Right atrium auricular region (tissue), 2 donors: ENCODE results near the gene BTF3. TPM values are rescaled to one million over a fixed set of nuclear protein-coding genes. Genes with fewer than 3 reads are reported as not detected.

Experiments used
- DNase-seq: peaks from one replicate; pipeline ENCODE4 v3.0.0-alpha.2; 2019; ENCODE audit warnings: low spot score
- H3K27ac ChIP-seq, 2 donors: fragments of 200-600 bp; sonication (generic); 1 replicate in 1 of 2; 2 replicates in 1 of 2; pipeline ENCODE4 v1.5.1; 2016 to 2019
- H3K27me3 ChIP-seq, 2 donors: fragments of 200-600 bp; sonication (generic); one replicate each; pipeline versions ENCODE4 v1.5.1 to v1.6.0; 2017 to 2019
- H3K36me3 ChIP-seq: fragments of 200-600 bp; sonication (generic); one replicate; pipeline ENCODE4 v1.5.1; 2016
- H3K4me1 ChIP-seq, 2 donors: fragments of 200-600 bp; sonication (generic); one replicate each; pipeline versions ENCODE4 v1.5.1 to v1.6.0; 2017 to 2019
- H3K4me3 ChIP-seq, 2 donors: fragments of 200-600 bp; sonication (generic); 1 replicate in 1 of 2; 2 replicates in 1 of 2; pipeline ENCODE4 v1.5.1; 2017 to 2019; ENCODE audit warnings: mild to moderate bottlenecking in 1 of 2, moderate library complexity in 1 of 2
- H3K9me3 ChIP-seq, 2 donors: fragments of 200-600 bp; sonication (generic); one replicate each; pipeline ENCODE4 v1.5.1; 2019
- total RNA-seq, 2 donors: library from RNA; depleted of rRNA; stranded (reverse); fragments of >200 nt; gene quantifications; one replicate each; pipeline ENCODE4 v1.1.0, GENCODE V29; 2016
- TF ChIP-seq, protein P1 (sequence below), 2 donors: fragments of 200-600 bp; sonication (generic); IDR thresholded peaks; one replicate each; pipeline ENCODE4 v1.5.1; 2019; ENCODE audit warnings: antibody characterized with exemption in 2 of 2

Gene BTF3
- total RNA-seq, 2 donors from 2014 or later, result 409 to 434 TPM

DNA sequence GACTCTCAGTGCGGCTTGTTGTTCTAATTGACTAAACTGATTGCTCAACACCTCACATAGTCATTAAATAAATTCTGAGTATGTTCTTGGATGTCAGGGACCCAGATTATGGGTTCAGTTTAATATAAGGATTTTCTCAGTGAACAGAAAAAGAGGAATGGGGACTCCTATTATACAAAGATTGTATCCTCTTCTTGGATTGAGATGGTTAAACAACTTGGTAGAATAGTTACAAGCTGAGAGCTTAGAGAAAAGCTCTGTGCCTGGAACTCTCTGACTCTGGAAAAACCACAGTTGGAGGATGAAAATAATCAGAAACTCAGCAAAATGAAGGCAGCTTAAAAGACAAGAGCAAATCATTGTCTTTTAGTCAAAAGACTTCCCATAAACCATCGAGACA, 36.7 kb downstream of the BTF3 start:
- TF ChIP-seq, protein P1, sequence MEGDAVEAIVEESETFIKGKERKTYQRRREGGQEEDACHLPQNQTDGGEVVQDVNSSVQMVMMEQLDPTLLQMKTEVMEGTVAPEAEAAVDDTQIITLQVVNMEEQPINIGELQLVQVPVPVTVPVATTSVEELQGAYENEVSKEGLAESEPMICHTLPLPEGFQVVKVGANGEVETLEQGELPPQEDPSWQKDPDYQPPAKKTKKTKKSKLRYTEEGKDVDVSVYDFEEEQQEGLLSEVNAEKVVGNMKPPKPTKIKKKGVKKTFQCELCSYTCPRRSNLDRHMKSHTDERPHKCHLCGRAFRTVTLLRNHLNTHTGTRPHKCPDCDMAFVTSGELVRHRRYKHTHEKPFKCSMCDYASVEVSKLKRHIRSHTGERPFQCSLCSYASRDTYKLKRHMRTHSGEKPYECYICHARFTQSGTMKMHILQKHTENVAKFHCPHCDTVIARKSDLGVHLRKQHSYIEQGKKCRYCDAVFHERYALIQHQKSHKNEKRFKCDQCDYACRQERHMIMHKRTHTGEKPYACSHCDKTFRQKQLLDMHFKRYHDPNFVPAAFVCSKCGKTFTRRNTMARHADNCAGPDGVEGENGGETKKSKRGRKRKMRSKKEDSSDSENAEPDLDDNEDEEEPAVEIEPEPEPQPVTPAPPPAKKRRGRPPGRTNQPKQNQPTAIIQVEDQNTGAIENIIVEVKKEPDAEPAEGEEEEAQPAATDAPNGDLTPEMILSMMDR (IDR thresholded peaks at IDR 0.05), result no peak
- no peaks in the 10 kb centered on the region for H3K9me3 ChIP-seq
- H3K36me3 ChIP-seq, result no peaks in the 10 kb centered on the region
- no peak overlapping the region for H3K27ac ChIP-seq
- no peak for DNase-seq
- H3K27me3 ChIP-seq, result no peaks in the 10 kb centered on the region
- no peaks in the 10 kb centered on the region for H3K4me1 ChIP-seq
- no peak overlapping the region for H3K4me3 ChIP-seq

DNA sequence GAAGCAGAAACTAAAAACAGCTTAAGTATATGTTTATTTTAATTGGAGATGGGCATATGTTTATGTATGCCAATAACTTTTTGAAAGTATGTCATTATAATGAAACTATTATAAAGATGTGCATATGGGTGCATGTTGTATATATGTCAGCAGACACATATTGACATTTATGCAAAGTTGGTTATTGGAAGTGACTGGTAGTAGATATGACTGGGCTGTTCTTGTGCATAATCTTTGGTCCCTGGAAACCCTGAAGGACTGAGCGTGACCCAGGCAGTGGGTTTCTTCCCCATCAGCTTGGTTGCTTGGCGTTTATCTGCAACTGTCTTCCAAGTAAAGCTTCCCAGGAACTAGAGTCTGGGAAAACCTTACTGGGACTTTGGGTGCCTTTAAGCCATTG, 41.5 kb downstream of the BTF3 start:
- Histone ChIP-seq H3K27me3 (no peaks in the 10 kb centered on the region), H3K4me3 (no peak overlapping the region), H3K36me3 (no peaks in the 10 kb centered on the region), H3K4me1 (no peaks in the 10 kb centered on the region), H3K27ac (no peak overlapping the region), H3K9me3 (no peaks in the 10 kb centered on the region)
- TF ChIP-seq, protein P1 (IDR thresholded peaks at IDR 0.05), result no peak
- no peak for DNase-seq

DNA sequence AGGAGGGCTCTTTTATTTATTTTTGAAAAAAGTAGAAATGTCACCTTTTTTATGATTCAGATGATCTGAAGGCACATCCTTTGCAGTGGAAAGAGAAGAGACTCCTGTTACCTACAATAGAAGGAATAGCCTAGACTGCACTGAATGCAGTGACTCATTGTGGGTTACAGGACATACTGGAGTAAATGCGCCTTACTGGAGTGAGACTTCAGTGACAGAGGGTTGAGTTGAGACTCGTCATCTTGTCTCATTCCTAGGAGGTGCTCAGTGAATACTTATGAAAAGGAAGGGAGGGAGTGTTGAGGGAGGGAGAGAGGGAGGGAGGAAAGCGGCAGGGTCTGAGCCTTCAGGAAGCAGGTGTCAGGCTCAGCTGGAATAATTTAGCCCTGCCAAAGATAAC, 42.0 kb downstream of the BTF3 start:
- H3K9me3 ChIP-seq, result no peaks in the 10 kb centered on the region

DNA sequence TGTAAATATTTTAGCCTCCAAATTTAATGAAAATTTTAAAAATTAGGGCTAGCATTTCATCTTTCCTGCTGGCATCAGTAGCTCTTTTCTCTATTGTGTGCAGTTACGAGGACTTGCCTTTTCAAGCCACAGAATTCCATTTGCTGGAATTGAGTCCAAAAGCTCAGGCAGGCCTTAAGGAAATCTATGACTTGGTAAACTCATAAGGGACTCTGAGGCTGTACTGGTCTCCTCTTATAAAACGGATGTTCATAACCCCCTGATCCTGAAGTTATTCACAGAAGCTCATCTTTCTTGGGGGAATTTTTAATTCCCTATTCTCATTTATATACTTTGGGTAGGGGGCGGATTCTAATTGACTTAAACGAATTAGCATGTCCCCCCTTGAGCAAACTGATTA, 43.8 kb downstream of the BTF3 start:
- no peaks in the 10 kb centered on the region for H3K27me3 ChIP-seq
- no peak for DNase-seq
- no peaks in the 10 kb centered on the region for H3K9me3 ChIP-seq
- no peak overlapping the region for H3K27ac ChIP-seq
- no peak overlapping the region for H3K4me3 ChIP-seq
- no peaks in the 10 kb centered on the region for H3K36me3 ChIP-seq
- no peaks in the 10 kb centered on the region for H3K4me1 ChIP-seq
- TF ChIP-seq, protein P1 (IDR thresholded peaks at IDR 0.05), result no peak

More for the DNA sequence above, 42.0 kb downstream of the BTF3 start:
- H3K27ac ChIP-seq, result no peak overlapping the region
- H3K4me3 ChIP-seq, result no peak overlapping the region
- no peak for DNase-seq
- TF ChIP-seq, protein P1 (IDR thresholded peaks at IDR 0.05), result no peak
- no peaks in the 10 kb centered on the region for H3K27me3 ChIP-seq
- H3K36me3 ChIP-seq, result no peaks in the 10 kb centered on the region
- no peaks in the 10 kb centered on the region for H3K4me1 ChIP-seq

DNA sequence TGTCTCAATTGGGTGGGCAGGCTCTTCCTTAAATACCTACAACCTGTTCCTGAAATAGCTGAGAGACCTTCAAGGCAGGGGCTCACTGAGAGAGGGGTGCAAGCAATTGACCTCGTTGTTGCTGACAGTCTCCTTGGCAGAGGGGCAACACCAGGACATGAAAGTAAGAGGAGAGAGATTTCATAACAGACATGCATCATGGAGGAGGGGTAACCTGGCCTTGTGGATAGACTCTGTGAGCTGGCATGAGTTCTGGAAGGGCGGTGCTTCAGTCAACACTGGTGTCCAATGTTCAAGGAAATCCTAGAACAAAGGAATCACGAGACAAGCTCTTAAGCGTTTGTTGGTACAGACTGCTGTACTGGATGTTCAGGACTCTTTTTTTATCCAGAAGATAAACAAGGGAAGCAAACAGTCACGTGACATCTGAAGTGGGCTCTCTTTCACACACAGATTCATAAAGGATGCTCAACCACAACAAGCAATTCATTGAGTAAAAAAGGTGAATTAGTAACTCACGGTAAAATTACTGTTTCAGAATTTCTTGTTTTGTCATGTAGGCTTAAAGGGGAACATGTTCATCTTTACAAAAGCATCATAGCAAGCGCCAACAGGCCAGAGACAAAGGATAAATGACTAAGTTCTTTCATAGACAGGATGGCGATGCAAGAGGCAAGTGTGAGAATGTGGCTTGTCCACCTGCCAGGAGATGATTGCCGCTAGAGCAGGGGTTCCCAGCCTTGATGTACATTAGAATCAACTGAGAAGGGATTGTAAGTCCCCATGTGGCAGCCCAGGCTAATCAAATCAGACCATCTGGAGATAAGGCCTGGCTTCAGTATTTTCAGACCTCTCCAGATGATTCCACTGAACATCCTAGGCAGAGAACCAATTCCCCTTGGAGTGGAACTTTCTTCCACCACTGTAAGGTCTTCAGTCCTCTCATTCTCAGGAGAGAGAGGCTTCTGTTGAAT, 46.5 kb downstream of the BTF3 start:
- DNase-seq, result no peak
- Histone ChIP-seq H3K4me1 (no peaks in the 10 kb centered on the region), H3K27me3 (no peaks in the 10 kb centered on the region), H3K36me3 (no peaks in the 10 kb centered on the region), H3K4me3 (no peak overlapping the region), H3K27ac (no peak overlapping the region), H3K9me3 (no peaks in the 10 kb centered on the region)
- TF ChIP-seq, protein P1 (IDR thresholded peaks at IDR 0.05), result no peak
